Astrocyte (in vitro differentiated cells and primary cell): ENCODE results near the gene SF3B2.

ENCODE experiments used
- CTCF ChIP-seq: IDR thresholded peaks from 2 replicates; pipeline ENCODE4 v1.5.1; 2011; ENCODE audit warnings: low read depth, mild to moderate bottlenecking, inconsistent platforms, low read length, moderate library complexity; ENCODE audit not compliant: insufficient read depth
- EZH2 ChIP-seq: IDR thresholded peaks from 2 replicates; pipeline ENCODE4 v1.6.1; 2012; ENCODE audit warnings: mild to moderate bottlenecking, low read length, inconsistent platforms; ENCODE audit not compliant: insufficient read depth

DNA sequence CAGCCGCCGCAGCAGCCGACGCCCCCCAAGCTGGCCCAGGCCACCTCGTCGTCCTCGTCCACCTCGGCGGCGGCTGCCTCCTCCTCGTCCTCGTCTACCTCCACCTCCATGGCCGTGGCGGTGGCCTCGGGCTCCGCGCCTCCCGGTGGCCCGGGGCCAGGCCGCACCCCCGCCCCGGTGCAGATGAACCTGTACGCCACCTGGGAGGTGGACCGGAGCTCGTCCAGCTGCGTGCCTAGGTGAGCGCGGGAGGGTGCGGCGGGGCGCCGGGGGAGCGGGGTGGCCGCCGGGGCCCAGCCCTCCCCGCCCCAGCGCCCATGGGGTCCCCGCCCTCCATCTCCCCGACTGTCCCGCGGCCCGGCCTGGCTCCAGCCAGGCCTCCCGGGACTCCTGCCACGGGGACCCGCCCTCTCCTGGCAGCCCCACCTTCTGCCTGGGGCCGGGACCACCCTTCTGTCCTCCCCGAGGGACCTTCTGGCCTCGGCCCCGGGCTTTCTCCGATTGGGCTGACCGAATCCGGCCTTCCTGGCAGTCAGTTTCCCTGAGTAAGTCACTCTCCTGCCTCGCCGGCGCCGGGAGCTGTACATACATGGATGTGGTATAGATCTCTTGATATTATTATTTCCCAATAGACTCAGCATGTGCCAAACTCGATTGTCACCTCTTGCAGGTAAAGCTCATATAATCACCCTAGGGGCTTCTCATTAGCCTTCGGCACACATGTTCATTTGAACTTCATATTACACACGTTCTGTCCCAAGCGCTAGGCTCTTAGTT is 18.6 kb downstream of the SF3B2 start:
- TF ChIP-seq CTCF (no peak), EZH2 (no peak)
